Mucosa of descending colon (tissue), 3 donors: Measurements from ENCODE around the gene ESAM. TPM values are rescaled to one million over a fixed set of nuclear protein-coding genes. Genes with fewer than 3 reads are reported as not detected.

ENCODE experiments used
- ATAC-seq: fragments of 200-7000 bp; cut with Tn5 transposase; one replicate; pipeline ENCODE4 v1.9.1; 2020; ENCODE audit warnings: mild to moderate bottlenecking, moderate library complexity
- DNase-seq, 3 donors: peaks; one replicate each; pipeline ENCODE4 v3.0.0-alpha.2; 2020
- H3K36me3 ChIP-seq: fragments of 200-600 bp; one replicate; pipeline ENCODE4 v1.8.0; 2021; ENCODE audit warnings: low read depth, mild to moderate bottlenecking
- H3K4me1 ChIP-seq: fragments of 200-600 bp; one replicate; pipeline ENCODE4 v1.8.0; 2021; ENCODE audit warnings: low read depth, mild to moderate bottlenecking
- H3K4me3 ChIP-seq: fragments of 200-600 bp; one replicate; pipeline ENCODE4 v1.8.0; 2021; ENCODE audit warnings: mild to moderate bottlenecking
- H3K9me3 ChIP-seq: fragments of 200-600 bp; one replicate; pipeline ENCODE4 v1.8.0; 2021; ENCODE audit warnings: mild to moderate bottlenecking
- intact Hi-C, 2 donors: fragments of 100-400 bp; cut with DNase I in 1 of 2; cut with micrococcal nuclease in 1 of 2; formaldehyde crosslinking; loops; one replicate each; pipeline versions ENCODE4 v1.11.0 to v1.11.1; 2022; cut with DNase I, micrococcal nuclease
- total RNA-seq, 3 donors: library from RNA; stranded (reverse); fragmentation: NEBNext Ultra II Directional in 2 of 3; extraction: Animal tissue kit (Norgen Biotek cat#: 25700) in 2 of 3; gene quantifications; one replicate each; pipeline versions ENCODE4 v1.2.1 to v1.2.4, GENCODE V29; 2021 to 2023
- TF ChIP-seq, protein P1 (sequence below): fragments of 200-600 bp; IDR thresholded peaks from one replicate; pipeline ENCODE4 v1.8.0; 2022; ENCODE audit warnings: antibody characterized with exemption, mild to moderate bottlenecking
- donor health status: DM: no; HTN: no; CAD: no; lungs with moderate emphysema.
- donor health status: DM: no; HTN: no; CAD: no.
- donor health status: DM: no; HTN: yes; CAD: no.

Gene ESAM
- total RNA-seq, 3 donors from 2014 or later: 7.7 to 11.5 (median 8.4) TPM

DNA sequence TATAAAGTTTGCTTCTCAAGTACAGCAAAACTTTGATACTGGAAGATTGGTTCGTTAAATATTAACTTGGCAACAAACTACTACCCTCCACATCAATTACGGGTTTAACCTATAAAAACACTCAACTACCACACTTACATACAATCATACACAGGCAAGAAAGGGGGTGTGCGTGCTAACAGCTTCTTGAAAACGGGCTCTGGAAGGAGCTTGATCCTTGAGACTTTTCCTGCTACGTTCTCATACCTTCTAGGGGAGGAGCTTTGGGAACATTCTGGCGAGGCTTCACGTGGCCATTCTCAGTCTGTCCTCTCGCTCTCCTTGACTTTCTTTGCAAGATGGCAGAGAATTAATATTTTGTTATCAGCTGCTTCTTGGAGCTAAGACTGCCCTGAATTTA is 6.8 kb upstream of the ESAM start:
- peak in 2 of 3 donors; percentile 45 to 73 for DNase-seq
- TF ChIP-seq, protein P1, sequence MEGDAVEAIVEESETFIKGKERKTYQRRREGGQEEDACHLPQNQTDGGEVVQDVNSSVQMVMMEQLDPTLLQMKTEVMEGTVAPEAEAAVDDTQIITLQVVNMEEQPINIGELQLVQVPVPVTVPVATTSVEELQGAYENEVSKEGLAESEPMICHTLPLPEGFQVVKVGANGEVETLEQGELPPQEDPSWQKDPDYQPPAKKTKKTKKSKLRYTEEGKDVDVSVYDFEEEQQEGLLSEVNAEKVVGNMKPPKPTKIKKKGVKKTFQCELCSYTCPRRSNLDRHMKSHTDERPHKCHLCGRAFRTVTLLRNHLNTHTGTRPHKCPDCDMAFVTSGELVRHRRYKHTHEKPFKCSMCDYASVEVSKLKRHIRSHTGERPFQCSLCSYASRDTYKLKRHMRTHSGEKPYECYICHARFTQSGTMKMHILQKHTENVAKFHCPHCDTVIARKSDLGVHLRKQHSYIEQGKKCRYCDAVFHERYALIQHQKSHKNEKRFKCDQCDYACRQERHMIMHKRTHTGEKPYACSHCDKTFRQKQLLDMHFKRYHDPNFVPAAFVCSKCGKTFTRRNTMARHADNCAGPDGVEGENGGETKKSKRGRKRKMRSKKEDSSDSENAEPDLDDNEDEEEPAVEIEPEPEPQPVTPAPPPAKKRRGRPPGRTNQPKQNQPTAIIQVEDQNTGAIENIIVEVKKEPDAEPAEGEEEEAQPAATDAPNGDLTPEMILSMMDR: no peak
- intact Hi-C loops: no loop called here
- Histone ChIP-seq H3K4me1 (peaks cover 2% of the 10 kb centered on the region), H3K9me3 (no peaks in the 10 kb centered on the region), H3K4me3 (no peak overlapping the region), H3K36me3 (no peaks in the 10 kb centered on the region)
- peak; percentile 96 for ATAC-seq

DNA sequence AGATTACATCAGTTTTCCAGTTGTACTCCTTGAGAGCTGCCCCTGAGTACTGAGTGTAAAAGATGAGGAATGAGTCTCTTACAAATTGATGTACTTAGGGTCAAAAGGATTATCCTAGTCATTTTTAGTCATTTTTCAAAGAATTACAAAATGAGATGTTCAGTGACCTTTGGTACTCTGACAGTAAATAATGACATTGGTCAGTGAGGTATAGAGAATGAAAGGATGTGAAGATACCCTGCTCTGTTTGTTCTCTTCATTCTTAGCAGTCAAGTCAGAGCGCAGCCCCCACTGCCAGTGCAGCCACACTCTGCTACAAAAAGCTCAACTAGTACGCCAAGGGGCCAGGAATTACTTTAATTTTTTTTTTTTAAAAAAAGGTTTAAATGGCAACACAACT is 4.1 kb upstream of the ESAM start:
- Histone ChIP-seq H3K4me3 (no peak overlapping the region), H3K36me3 (no peaks in the 10 kb centered on the region), H3K9me3 (no peaks in the 10 kb centered on the region), H3K4me1 (peaks cover 14% of the 10 kb centered on the region)
- no peak for DNase-seq
- no peak for ATAC-seq
- TF ChIP-seq, protein P1: no peak
- intact Hi-C loops: no loop called here

DNA sequence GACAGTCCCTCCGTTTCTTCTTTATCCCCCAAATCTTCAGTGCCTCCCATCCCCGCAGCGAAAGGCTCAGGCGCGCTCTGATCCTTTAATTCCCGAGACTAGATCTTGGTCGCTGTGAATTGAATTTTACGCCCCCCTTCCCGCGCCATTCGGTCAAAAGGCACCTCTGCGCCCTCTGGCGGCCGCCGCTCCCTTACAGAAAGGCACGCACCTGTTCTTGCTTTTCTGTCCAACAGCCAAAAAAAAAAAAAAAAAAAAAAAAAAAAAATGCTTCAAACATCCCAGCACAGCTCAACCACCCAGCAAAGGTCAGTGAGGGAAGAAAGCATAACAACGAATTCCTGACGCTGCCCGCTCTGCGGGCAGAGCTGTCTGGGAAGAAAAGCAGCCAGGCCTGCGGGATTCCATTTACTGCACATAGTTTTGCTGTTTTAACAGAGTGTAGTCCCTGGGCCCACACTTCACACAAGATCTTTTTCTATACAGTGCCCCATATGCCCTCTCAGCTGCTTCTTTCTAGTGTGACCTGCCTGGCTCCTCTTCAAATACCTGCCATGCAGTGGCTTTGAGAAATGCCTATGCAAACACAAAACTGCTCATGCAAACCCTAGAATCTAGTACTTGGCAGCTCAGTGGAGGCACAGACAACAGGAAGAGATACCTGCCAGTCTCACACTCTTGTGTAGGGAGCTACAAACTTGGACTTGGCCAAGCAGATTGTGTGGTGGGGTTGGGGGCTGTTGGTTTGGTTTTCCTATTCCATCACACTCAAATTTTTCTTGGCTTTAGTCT is 1.3 kb upstream of the ESAM start:
- intact Hi-C loops: loop anchor here in 1 of 2 donors (5.0 kb wide), 1 partner anchor 91 kb away; the partner anchor contains the start of genes SIAE and SPA17
- DNase-seq (peak; percentile 87 to 98 (median 93)), ATAC-seq (peak; percentile 63)
- H3K4me1 ChIP-seq: peaks cover 30% of the 10 kb centered on the region
- H3K36me3 ChIP-seq: no peaks in the 10 kb centered on the region
- TF ChIP-seq, protein P1: peak; percentile 61
- H3K4me3 ChIP-seq: peak overlapping the region; percentile 32
- H3K9me3 ChIP-seq: no peaks in the 10 kb centered on the region

DNA sequence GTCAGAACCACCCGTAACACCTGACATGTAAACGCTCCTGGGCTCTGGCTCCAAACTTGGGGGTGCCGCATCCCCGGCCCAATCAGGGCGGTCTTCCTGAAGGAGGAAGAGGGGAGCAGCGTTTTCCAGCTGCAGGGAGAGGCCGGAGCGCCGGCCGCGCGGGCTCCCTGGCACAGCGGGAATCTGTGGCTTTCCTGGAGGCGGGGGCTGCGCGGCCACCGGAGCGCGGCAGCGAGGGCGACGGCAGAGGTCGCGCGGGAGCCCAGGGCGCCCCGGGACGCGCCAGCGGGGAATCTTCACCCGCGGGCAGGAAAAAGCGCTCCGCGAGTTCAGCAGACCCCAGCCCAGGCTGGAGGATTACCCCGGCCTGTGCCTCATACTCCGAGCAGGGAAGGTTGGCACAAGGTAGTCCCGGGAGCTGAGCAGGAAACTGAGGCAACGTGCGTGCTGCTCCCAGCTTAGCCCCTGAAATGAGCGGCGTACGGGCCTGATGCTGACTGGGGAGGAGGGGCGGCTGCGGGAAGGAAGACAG is 600 bp upstream of the ESAM start:
- no peaks in the 10 kb centered on the region for H3K9me3 ChIP-seq
- intact Hi-C loops: loop anchor here in 1 of 2 donors (5.0 kb wide), 1 partner anchor 90 kb away; the partner anchor contains the start of genes SIAE and SPA17
- H3K4me1 ChIP-seq: peaks cover 35% of the 10 kb centered on the region
- no peaks in the 10 kb centered on the region for H3K36me3 ChIP-seq
- H3K4me3 ChIP-seq: peak overlapping the region; percentile 32
- DNase-seq: peak; percentile 49 to 72 (median 61)
- ATAC-seq: peak; percentile 47
- TF ChIP-seq, protein P1: no peak

DNA sequence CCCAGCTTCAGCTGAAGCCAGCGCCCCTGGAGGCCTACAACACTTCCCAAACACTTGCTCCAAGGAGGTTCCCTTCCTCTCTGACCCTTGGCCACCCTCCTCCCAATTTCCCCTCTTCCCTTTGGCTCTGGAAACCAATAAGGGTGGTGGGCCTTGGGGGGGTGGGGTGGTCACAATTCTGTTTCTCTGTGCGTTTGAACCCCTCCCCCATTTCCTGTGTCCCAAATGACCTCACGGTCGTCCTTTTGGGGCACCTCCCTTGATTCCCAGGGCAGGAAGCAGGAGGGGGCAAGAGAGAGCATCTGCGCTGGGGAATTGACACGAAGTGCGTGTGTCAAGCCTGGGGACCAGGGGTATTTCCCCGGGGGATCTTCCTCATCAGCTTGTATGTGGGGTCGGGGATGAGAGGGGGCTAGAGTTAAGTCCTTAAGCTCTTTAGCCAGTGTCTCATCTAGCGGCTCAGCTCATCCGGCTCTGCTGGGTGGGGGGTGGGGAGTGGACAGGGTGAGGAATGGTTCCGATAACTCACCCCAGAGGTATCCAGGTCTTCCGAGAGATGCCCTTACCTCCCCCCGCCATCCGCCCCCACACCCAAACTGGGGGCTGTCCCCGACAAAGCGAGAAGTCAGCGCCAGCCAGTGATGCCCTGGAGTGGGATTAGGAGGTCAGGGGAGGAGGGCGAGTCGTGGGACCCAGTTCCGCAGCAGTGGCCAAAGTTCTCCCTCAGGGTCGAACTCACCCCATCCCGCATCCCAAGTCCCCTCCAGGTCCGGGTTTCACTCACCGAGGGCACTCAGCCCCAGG is 587 bp downstream of the ESAM start:
- TF ChIP-seq, protein P1: no peak
- ATAC-seq (no peak), DNase-seq (no peak)
- intact Hi-C loops: loop anchor here in 1 of 2 donors (5.0 kb wide), 1 partner anchor 89 kb away; the partner anchor contains the start of genes SIAE and SPA17
- no peaks in the 10 kb centered on the region for H3K9me3 ChIP-seq
- no peaks in the 10 kb centered on the region for H3K36me3 ChIP-seq
- peaks cover 35% of the 10 kb centered on the region for H3K4me1 ChIP-seq
- peak overlapping the region; percentile 32 for H3K4me3 ChIP-seq
